H1 (cell line): ENCODE results near the gene SYNRG. TPM values are rescaled to one million over a fixed set of nuclear protein-coding genes. Genes with fewer than 3 reads are reported as not detected.

Experiments
- CTCF ChIA-PET: fragments of 300-600 bp; sonication (Branson Sonifier 250); formaldehyde crosslinking; loops from one replicate; lab custom pipeline; 2021; ENCODE audit not compliant: partially characterized antibody; lab: Charles Lee
- POLR2A ChIA-PET: fragments of 300-600 bp; sonication (Branson Sonifier 250); formaldehyde crosslinking; loops from one replicate; lab custom pipeline; 2021; ENCODE audit warnings: inconsistent platforms; ENCODE audit not compliant: partially characterized antibody; lab: Charles Lee
- DNase-seq, 2 experiments: peaks; one replicate each; pipeline versions ENCODE4 v3.0.0 to v3.0.0-alpha.2; 2010 to 2022; ENCODE audit warnings: low spot score in 2 of 2, low read depth in 1 of 2, mixed read lengths in 1 of 2
- FAIRE-seq: peaks from 2 replicates; lab custom pipeline; 2011; peaks lifted over from hg19 to GRCh38; lab: Jason Lieb, UNC
- H2AFZ ChIP-seq: 2 replicates; pipeline ENCODE4 v1.8.1; 2012; ENCODE audit warnings: low read length, inconsistent platforms
- H2AK5ac ChIP-seq: 2 replicates; pipeline ENCODE4 v1.6.1; 2013; ENCODE audit warnings: low read depth, low read length
- H2BK120ac ChIP-seq: replicated peaks from 2 replicates; pipeline ENCODE3; 2013; ENCODE audit warnings: low read depth, low read length, inconsistent platforms
- H2BK12ac ChIP-seq: 2 replicates; pipeline ENCODE4 v1.6.1; 2013; ENCODE audit warnings: low read depth, low read length
- H2BK15ac ChIP-seq: 2 replicates; pipeline ENCODE4 v1.6.1; 2013; ENCODE audit warnings: low read length
- H2BK20ac ChIP-seq: 2 replicates; pipeline ENCODE4 v1.6.1; 2013; ENCODE audit warnings: low read length
- H2BK5ac ChIP-seq: 2 replicates; pipeline ENCODE4 v1.6.1; 2013; ENCODE audit warnings: low read depth, low read length
- H3K14ac ChIP-seq: 2 replicates; pipeline ENCODE4 v1.6.1; 2013; ENCODE audit warnings: inconsistent platforms; ENCODE audit not compliant: insufficient read length
- H3K18ac ChIP-seq: 2 replicates; pipeline ENCODE4 v1.6.1; 2013; ENCODE audit warnings: low read length; ENCODE audit errors: extremely low read depth
- H3K23ac ChIP-seq: 2 replicates; pipeline ENCODE4 v1.6.1; 2013; ENCODE audit warnings: inconsistent platforms; ENCODE audit not compliant: insufficient read length
- H3K23me2 ChIP-seq: 2 replicates; pipeline ENCODE4 v1.6.1; 2013; ENCODE audit warnings: low read depth, low read length
- H3K27ac ChIP-seq: 2 replicates; pipeline ENCODE4 v1.6.1; 2011; ENCODE audit warnings: low read depth, low read length, inconsistent platforms
- H3K27me3 ChIP-seq, 4 experiments: replicated peaks in 1 of 4; 1 replicate in 1 of 4; 2 replicates in 3 of 4; pipeline versions ENCODE4 v1.6.1 to v1.8.1; 2011 to 2013; ENCODE audit warnings: low read length in 3 of 4, mild to moderate bottlenecking in 3 of 4, inconsistent platforms in 2 of 4, mixed read lengths in 2 of 4, moderate library complexity in 1 of 4; ENCODE audit not compliant: control insufficient read depth in 3 of 4, insufficient read depth in 3 of 4; ENCODE audit errors: extremely low read depth in 1 of 4
- H3K36me3 ChIP-seq, 4 experiments: 2 replicates each; pipeline versions ENCODE4 v1.6.1 to v1.8.1; 2011 to 2013; ENCODE audit warnings: mild to moderate bottlenecking in 4 of 4, low read length in 3 of 4, moderate library complexity in 2 of 4, control low read depth in 1 of 4, inconsistent platforms in 1 of 4; ENCODE audit not compliant: insufficient read depth in 4 of 4, control insufficient read depth in 2 of 4
- H3K4ac ChIP-seq: replicated peaks from 2 replicates; pipeline ENCODE3; 2013; ENCODE audit warnings: low read length, low read depth, mixed read lengths, inconsistent platforms; ENCODE audit not compliant: insufficient read length
- H3K4me1 ChIP-seq, 4 experiments: replicated peaks in 1 of 4; 1 replicate in 1 of 4; 2 replicates in 3 of 4; pipeline versions ENCODE4 v1.6.1 to v1.8.1; 2011 to 2013; ENCODE audit warnings: low read length in 3 of 4, inconsistent platforms in 2 of 4, mixed read lengths in 1 of 4; ENCODE audit not compliant: insufficient read depth in 4 of 4, control insufficient read depth in 3 of 4
- H3K4me2 ChIP-seq, 2 experiments: 2 replicates each; pipeline versions ENCODE4 v1.6.1 to v1.8.1; 2011 to 2013; ENCODE audit warnings: low read depth in 2 of 2, low read length in 2 of 2, control low read depth in 1 of 2, inconsistent platforms in 1 of 2, mild to moderate bottlenecking in 1 of 2; ENCODE audit not compliant: insufficient read depth in 1 of 2
- H3K4me3 ChIP-seq, 4 experiments: fragments of 200-600, 300-600 bp in 1 of 4; sonication (generic), shearing (Covaris generic), sonication (Bioruptor Twin) in 1 of 4; 2 replicates each; pipeline versions ENCODE4 v1.5.1 to v1.8.1; 2011 to 2016; ENCODE audit warnings: low read length in 4 of 4, low read depth in 3 of 4, control low read depth in 2 of 4, inconsistent platforms in 2 of 4, mild to moderate bottlenecking in 2 of 4, mixed read lengths in 1 of 4, moderate library complexity in 1 of 4; ENCODE audit not compliant: insufficient read depth in 2 of 4; ENCODE audit errors: extremely low read depth in 1 of 4
- H3K56ac ChIP-seq: replicated peaks from 2 replicates; pipeline ENCODE3; 2013; ENCODE audit warnings: low read depth, mild to moderate bottlenecking, mixed read lengths, low read length, inconsistent platforms; ENCODE audit not compliant: insufficient read length
- H3K79me1 ChIP-seq: 2 replicates; pipeline ENCODE4 v1.6.1; 2013; ENCODE audit warnings: low read depth, low read length, control low read depth
- H3K79me2 ChIP-seq, 2 experiments: 2 replicates each; pipeline versions ENCODE4 v1.6.1 to v1.8.1; 2012 to 2013; ENCODE audit warnings: low read length in 2 of 2, mild to moderate bottlenecking in 2 of 2, inconsistent platforms in 1 of 2; ENCODE audit not compliant: insufficient read depth in 2 of 2, control insufficient read depth in 1 of 2
- H3K9ac ChIP-seq, 4 experiments: replicated peaks in 1 of 4; 1 replicate in 1 of 4; 2 replicates in 3 of 4; pipeline versions ENCODE4 v1.6.1 to v1.8.1; 2011 to 2013; ENCODE audit warnings: low read depth in 3 of 4, low read length in 3 of 4, control low read depth in 2 of 4, mild to moderate bottlenecking in 2 of 4, moderate library complexity in 2 of 4, inconsistent platforms in 1 of 4; ENCODE audit errors: extremely low read depth in 1 of 4
- H3K9me3 ChIP-seq, 2 experiments: 2 replicates each; pipeline versions ENCODE4 v1.6.1 to v1.8.1; 2012 to 2013; ENCODE audit warnings: mild to moderate bottlenecking in 2 of 2, moderate library complexity in 2 of 2, control low read depth in 1 of 2, inconsistent platforms in 1 of 2, low read depth in 1 of 2, low read length in 1 of 2, mixed read lengths in 1 of 2; ENCODE audit not compliant: insufficient read depth in 2 of 2
- H4K20me1 ChIP-seq, 2 experiments: replicated peaks in 1 of 2; 2 replicates each; pipeline versions ENCODE3 to v1.8.1; 2011 to 2013; ENCODE audit warnings: inconsistent platforms in 2 of 2, low read length in 2 of 2, mild to moderate bottlenecking in 1 of 2; ENCODE audit not compliant: insufficient read depth in 2 of 2, control insufficient read depth in 1 of 2
- H4K5ac ChIP-seq: 2 replicates; pipeline ENCODE4 v1.6.1; 2013; ENCODE audit warnings: low read length, low read depth, mixed read lengths, inconsistent platforms; ENCODE audit not compliant: insufficient read length
- H4K8ac ChIP-seq: 2 replicates; pipeline ENCODE4 v1.8.0; 2013; ENCODE audit warnings: mild to moderate bottlenecking, moderate library complexity, low read length, inconsistent platforms; ENCODE audit not compliant: insufficient read depth; ENCODE audit errors: extremely low read depth
- H4K91ac ChIP-seq: replicated peaks from 2 replicates; pipeline ENCODE3; 2013; ENCODE audit warnings: low read length, mixed read lengths, inconsistent platforms; ENCODE audit not compliant: insufficient read length
- CBX8 ChIP-seq: fragments of 300-800, 300-1000 bp; sonication (generic); IDR thresholded peaks from 2 replicates; pipeline ENCODE4 v1.7.1; 2016; ENCODE audit warnings: low read depth, low read length, borderline replicate concordance
- CEBPB ChIP-seq: IDR thresholded peaks from 2 replicates; pipeline ENCODE4 v1.6.1; 2012; ENCODE audit warnings: low read depth, low read length
- E2F6 ChIP-seq: IDR thresholded peaks from 2 replicates; pipeline ENCODE4 v1.6.1; 2012; ENCODE audit warnings: inconsistent platforms
- EZH2 ChIP-seq: fragments of 200-600 bp; sonication (generic); IDR thresholded peaks from 2 replicates; pipeline ENCODE4 v1.7.1; 2012; ENCODE audit warnings: low read depth, mild to moderate bottlenecking, moderate library complexity, low read length, inconsistent platforms; ENCODE audit not compliant: severe bottlenecking
- KDM4A ChIP-seq: IDR thresholded peaks from one replicate; pipeline ENCODE4 v1.7.1; 2012; ENCODE audit warnings: low read depth, mild to moderate bottlenecking, moderate library complexity, low read length, inconsistent platforms; ENCODE audit not compliant: severe bottlenecking
- KDM5A ChIP-seq: fragments of 200-600 bp; IDR thresholded peaks from 2 replicates; pipeline ENCODE4 v1.7.1; 2012; ENCODE audit warnings: mild to moderate bottlenecking, low read length, inconsistent platforms, mixed read lengths
- POLR2AphosphoS5 ChIP-seq: IDR thresholded peaks from 2 replicates; pipeline ENCODE4 v1.6.1; 2011; ENCODE audit warnings: low read depth, low read length
- RBBP5 ChIP-seq: IDR thresholded peaks from 2 replicates; pipeline ENCODE4 v1.7.1; 2012; ENCODE audit warnings: low read depth, mild to moderate bottlenecking, inconsistent platforms, low read length, moderate library complexity, borderline replicate concordance
- SIN3A ChIP-seq, 2 experiments: IDR thresholded peaks in 1 of 2; conservative IDR thresholded peaks in 1 of 2; 2 replicates each; pipeline ENCODE4 v1.6.1; 2011 to 2012; ENCODE audit warnings: low read length in 2 of 2, improper control_type of control experiment in 1 of 2, low read depth in 1 of 2, mild to moderate bottlenecking in 1 of 2
- SP4 ChIP-seq: IDR thresholded peaks from 2 replicates; pipeline ENCODE4 v1.6.1; 2012; ENCODE audit warnings: low read length, inconsistent platforms
- ZNF274 ChIP-seq: IDR thresholded peaks from 2 replicates; pipeline ENCODE4 v1.7.0; 2012; ENCODE audit warnings: low read length, borderline replicate concordance; ENCODE audit errors: extremely low read depth
- WGBS, 2 experiments: shearing (Covaris generic) in 1 of 2; methylation state at CpG; one replicate each; pipeline versions ENCODE4 v1.1.6 to v1.1.7; 2013 to 2015; ENCODE audit warnings: low lambda C conversion rate in 2 of 2, mixed read lengths in 2 of 2, inconsistent platforms in 1 of 2, low coverage in 1 of 2, missing lambda C conversion rate in 1 of 2; ENCODE audit not compliant: insufficient replicate concordance in 2 of 2, insufficient coverage in 1 of 2, insufficient read length in 1 of 2; ENCODE audit errors: extremely low coverage in 1 of 2, missing lambda C conversion rate in 1 of 2; 5-methylcytosine and 5-hydroxymethylcytosine counted together
- polyA plus RNA-seq, 7 experiments: library from polyadenylated mRNA; depleted of rRNA in 3 of 7; stranded (reverse) in 5 of 7; unstranded in 2 of 7; fragments of >200 nt in 5 of 7; fragments of 200-250 nt in 2 of 7; gene quantifications; 1 replicate in 5 of 7; 2 replicates in 1 of 7; 4 replicates in 1 of 7; pipeline versions ENCODE4 v1.2.1 to v1.2.3, GENCODE V29; 2011 to 2013; ENCODE audit warnings: missing spikeins in 2 of 7, mixed read lengths in 2 of 7
- total RNA-seq: library from RNA; stranded (reverse); fragmentation: NEBNext Ultra II Directional; extraction: Animal tissue kit (Norgen Biotek cat#: 25700); gene quantifications from 2 replicates; pipeline ENCODE4 v1.2.1, GENCODE V29; 2021

Gene SYNRG
- total and polyA plus RNA-seq, 2 of the 8 experiments (the other 6 are each of a cell fraction or from before 2014, with no cell fraction given), result 7.7 to 31.7 TPM

GRCh38 chr17:37512442-37513068 lies 96.7 kb downstream of the SYNRG start:
- H2BK20ac ChIP-seq, result no peak overlapping the region
- H3K4ac ChIP-seq, result no peak overlapping the region
- H3K9ac ChIP-seq, result no peak overlapping the region
- no peaks in the 10 kb centered on the region for H3K23me2 ChIP-seq
- TF ChIP-seq CBX8 (no peak), EZH2 (no peak), ZNF274 (no peak), SP4 (no peak), RBBP5 (no peak), POLR2AphosphoS5 (no peak), SIN3A (conservative IDR thresholded peaks at IDR 0.05 in 1 of 2, IDR thresholded peaks at IDR 0.05 in 1 of 2; ENCODE audit: low read depth in 1 of 2, low read length in 2 of 2) (no peak), CEBPB (no peak), KDM5A (no peak), E2F6 (no peak), KDM4A (no peak)
- no peak overlapping the region; the same call in 1 of the 2 replicates for H4K8ac ChIP-seq
- H3K27ac ChIP-seq, result no peak overlapping the region
- no peak overlapping the region for H2BK12ac ChIP-seq
- no peak overlapping the region for H3K4me3 ChIP-seq
- 0 out of 2 replicates have a peak overlapping the region, but pooled peaks have one; percentile 20 for H2BK5ac ChIP-seq
- no peaks in the 10 kb centered on the region for H3K9me3 ChIP-seq
- peaks cover 1 to 3% of the 10 kb centered on the region in 2 experiments for H4K20me1 ChIP-seq
- no peak overlapping the region for H3K14ac ChIP-seq
- CTCF ChIA-PET, result interaction anchor here (0.8 to 1.4 kb wide), 5 partner anchors 10 to 139 kb away, joined by 3 to 4 read pairs (median 3); no protein-coding TSS in a partner anchor
- H2BK120ac ChIP-seq, result no peak overlapping the region
- no peak overlapping the region for H4K91ac ChIP-seq
- H2AK5ac ChIP-seq, result no peak overlapping the region
- H3K4me2 ChIP-seq, result no peak overlapping the region
- DNase-seq (no peak), FAIRE-seq (no peak)
- H3K56ac ChIP-seq, result no peak overlapping the region
- H3K4me1 ChIP-seq, result peaks cover 0 to 2% (median 0%) of the 10 kb centered on the region in 4 experiments; a peak in 1 of 7 replicates
- no peak overlapping the region for H2AFZ ChIP-seq
- peaks cover 8% of the 10 kb centered on the region for H3K79me1 ChIP-seq
- H3K79me2 ChIP-seq, result peaks cover 0 to 7% of the 10 kb centered on the region in 2 experiments; a peak in 2 of 4 replicates
- no peak overlapping the region for H3K18ac ChIP-seq
- H3K27me3 ChIP-seq, result no peaks in the 10 kb centered on the region
- no peak overlapping the region for H4K5ac ChIP-seq
- no peak overlapping the region for H2BK15ac ChIP-seq
- POLR2A ChIA-PET, result interaction anchor here (0.7 to 1.3 kb wide), 3 partner anchors 23 to 1657 kb away, joined by 3 to 4 read pairs (median 3); partner anchors contain the start of genes DUSP14 and SYNRG
- 92% methylated on average over 24 of the region's 24 CpGs; no CpG with 5 or more reads in 1 of the 2 experiments for WGBS, 2 experiments
- no peak overlapping the region for H3K23ac ChIP-seq
- peaks cover 0 to 25% (median 4%) of the 10 kb centered on the region in 4 experiments; a peak in 5 of 8 replicates for H3K36me3 ChIP-seq
